SU-DHL-6 (cell line): ENCODE results near the gene FAM118A.

Experiments used
- H2AFZ ChIP-seq: fragments of 200-600 bp; sonication (generic); 2 replicates; pipeline ENCODE4 v1.6.1; 2014; ENCODE audit warnings: low read depth, mild to moderate bottlenecking, moderate library complexity, mixed read lengths, antibody characterized with exemption, low read length; ENCODE audit not compliant: severe bottlenecking
- H3F3A ChIP-seq: fragments of 200-600 bp; shearing (Covaris generic); 2 replicates; pipeline ENCODE4 v1.6.0; 2016; ENCODE audit warnings: antibody characterized with exemption, mild to moderate bottlenecking; ENCODE audit not compliant: insufficient read depth
- H3K27ac ChIP-seq: fragments of 200-600 bp; sonication (generic); 2 replicates; pipeline ENCODE4 v1.5.1; 2016; ENCODE audit warnings: low read depth, mild to moderate bottlenecking, low read length, moderate library complexity, mixed read lengths
- H3K27me3 ChIP-seq: fragments of 200-600 bp; sonication (generic), shearing (Covaris generic); 2 replicates; pipeline ENCODE4 v1.6.0; 2014; ENCODE audit warnings: mild to moderate bottlenecking, low read length
- H3K36me3 ChIP-seq: fragments of 200-600 bp; sonication (generic); 2 replicates; pipeline ENCODE4 v1.6.1; 2014; ENCODE audit warnings: mild to moderate bottlenecking, low read length, mixed read lengths
- H3K4me2 ChIP-seq: fragments of 300-600, 200-600 bp; shearing (Covaris generic), sonication (generic); 2 replicates; pipeline ENCODE4 v1.6.0; 2014; ENCODE audit warnings: low read length, low read depth, mild to moderate bottlenecking; ENCODE audit not compliant: poor library complexity, severe bottlenecking
- H3K4me3 ChIP-seq: fragments of 200-600 bp; sonication (generic); 2 replicates; pipeline ENCODE4 v1.5.1; 2014; ENCODE audit warnings: antibody characterized with exemption, low read length, mild to moderate bottlenecking, mixed read lengths; ENCODE audit not compliant: insufficient read depth, poor library complexity, severe bottlenecking
- H3K79me2 ChIP-seq: fragments of 200-600 bp; sonication (generic); 2 replicates; pipeline ENCODE4 v1.6.1; 2014; ENCODE audit warnings: mild to moderate bottlenecking, low read length, moderate library complexity; ENCODE audit not compliant: insufficient read depth
- H3K9ac ChIP-seq: fragments of 200-600 bp; sonication (generic); 2 replicates; pipeline ENCODE4 v1.7.0; 2014; ENCODE audit warnings: mild to moderate bottlenecking, low read length
- H3K9me2 ChIP-seq: fragments of 200-600 bp; sonication (generic); replicated peaks from 2 replicates; pipeline ENCODE4 v1.6.1; 2014; ENCODE audit warnings: low read length; ENCODE audit not compliant: insufficient read depth
- H3K9me3 ChIP-seq: fragments of 200-600 bp; sonication (generic); 2 replicates; pipeline ENCODE4 v1.6.1; 2014; ENCODE audit warnings: low read length, mixed read lengths; ENCODE audit not compliant: insufficient read depth
- H4K20me1 ChIP-seq: fragments of 200-600 bp; sonication (generic); 2 replicates; pipeline ENCODE4 v1.6.1; 2014; ENCODE audit warnings: low read depth, mild to moderate bottlenecking, antibody characterized with exemption, low read length, moderate library complexity, mixed read lengths
- EZH2phosphoT487 ChIP-seq: fragments of 200-600 bp; sonication (generic), shearing (Covaris generic); conservative IDR thresholded peaks from 2 replicates; pipeline ENCODE4 v1.6.1; 2018; ENCODE audit warnings: mild to moderate bottlenecking, antibody characterized with exemption, low read length, moderate library complexity, mixed read lengths
- TF ChIP-seq, protein P1 (sequence below): fragments of 200-600 bp; sonication (generic); IDR thresholded peaks from one replicate; pipeline ENCODE4 v1.5.1; 2017; ENCODE audit warnings: antibody characterized with exemption, mild to moderate bottlenecking, low read length, moderate library complexity; ENCODE audit not compliant: insufficient read depth, poor library complexity, severe bottlenecking

FAM118A gene

DNA sequence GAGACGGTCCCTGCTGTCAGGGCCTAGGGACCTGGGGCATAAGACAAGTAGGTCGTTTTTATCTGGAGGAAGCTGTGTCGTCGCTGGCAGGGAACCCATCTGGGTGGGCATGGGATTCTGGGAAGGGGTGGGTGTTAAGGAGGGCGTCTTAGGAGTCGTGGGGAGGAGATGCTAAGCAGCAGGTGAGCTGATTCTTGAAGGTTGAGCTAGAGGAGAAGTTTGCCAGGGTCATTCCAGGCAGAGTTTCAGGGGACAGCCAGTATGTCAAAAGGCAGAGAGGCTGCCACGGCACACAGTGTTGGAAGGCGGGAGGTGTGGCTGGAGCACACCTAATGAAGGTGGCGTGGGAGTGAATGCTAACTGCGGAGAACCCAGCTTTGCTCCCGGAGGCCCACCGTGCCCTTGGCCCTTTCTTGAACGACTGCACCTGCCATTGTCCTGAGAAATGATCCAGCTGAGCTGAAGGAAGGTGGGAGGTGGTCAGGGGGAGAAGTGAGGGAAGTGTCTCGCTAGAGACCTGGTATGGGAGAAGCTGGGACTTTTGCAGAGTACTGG is 1.3 kb downstream of the FAM118A start:
- H3K4me2 ChIP-seq, result peak overlapping the region; percentile 85
- H3K36me3 ChIP-seq, result no peaks in the 10 kb centered on the region
- no peak overlapping the region for H2AFZ ChIP-seq
- peak overlapping the region; percentile 76 for H3K9ac ChIP-seq
- no peaks in the 10 kb centered on the region for H3F3A ChIP-seq
- no peaks in the 10 kb centered on the region for H3K9me2 ChIP-seq
- H4K20me1 ChIP-seq, result no peaks in the 10 kb centered on the region
- no peak overlapping the region for H3K27ac ChIP-seq
- peak overlapping the region; percentile 80 for H3K4me3 ChIP-seq
- TF ChIP-seq, protein P1, sequence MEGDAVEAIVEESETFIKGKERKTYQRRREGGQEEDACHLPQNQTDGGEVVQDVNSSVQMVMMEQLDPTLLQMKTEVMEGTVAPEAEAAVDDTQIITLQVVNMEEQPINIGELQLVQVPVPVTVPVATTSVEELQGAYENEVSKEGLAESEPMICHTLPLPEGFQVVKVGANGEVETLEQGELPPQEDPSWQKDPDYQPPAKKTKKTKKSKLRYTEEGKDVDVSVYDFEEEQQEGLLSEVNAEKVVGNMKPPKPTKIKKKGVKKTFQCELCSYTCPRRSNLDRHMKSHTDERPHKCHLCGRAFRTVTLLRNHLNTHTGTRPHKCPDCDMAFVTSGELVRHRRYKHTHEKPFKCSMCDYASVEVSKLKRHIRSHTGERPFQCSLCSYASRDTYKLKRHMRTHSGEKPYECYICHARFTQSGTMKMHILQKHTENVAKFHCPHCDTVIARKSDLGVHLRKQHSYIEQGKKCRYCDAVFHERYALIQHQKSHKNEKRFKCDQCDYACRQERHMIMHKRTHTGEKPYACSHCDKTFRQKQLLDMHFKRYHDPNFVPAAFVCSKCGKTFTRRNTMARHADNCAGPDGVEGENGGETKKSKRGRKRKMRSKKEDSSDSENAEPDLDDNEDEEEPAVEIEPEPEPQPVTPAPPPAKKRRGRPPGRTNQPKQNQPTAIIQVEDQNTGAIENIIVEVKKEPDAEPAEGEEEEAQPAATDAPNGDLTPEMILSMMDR, result no peak
- TF ChIP-seq EZH2phosphoT487, result no peak
- peaks cover 6% of the 10 kb centered on the region; the same call in 1 of the 2 replicates for H3K79me2 ChIP-seq
- H3K9me3 ChIP-seq, result no peaks in the 10 kb centered on the region
- H3K27me3 ChIP-seq, result no peaks in the 10 kb centered on the region

DNA sequence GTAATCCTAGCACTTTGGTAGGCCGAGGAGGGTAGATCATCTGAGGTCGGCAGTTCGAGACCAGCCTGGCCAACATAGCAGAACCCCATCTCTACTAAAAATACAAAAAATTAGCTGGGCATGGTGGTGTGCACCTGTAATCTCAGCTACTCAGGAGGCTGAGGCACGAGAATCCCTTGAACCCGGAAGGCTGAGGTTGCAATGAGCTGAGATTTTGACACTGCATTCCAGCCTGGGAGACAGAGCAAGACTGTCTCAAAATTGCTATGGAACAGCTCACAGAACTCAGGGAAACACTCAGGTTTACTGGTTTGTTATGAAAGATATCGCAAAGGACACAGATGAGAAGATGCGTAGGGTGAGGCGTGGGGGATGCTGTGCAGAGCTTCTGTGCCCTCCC is 2.7 kb downstream of the FAM118A start:
- Histone ChIP-seq H3K27ac (no peak overlapping the region), H3K36me3 (no peaks in the 10 kb centered on the region), H3K27me3 (no peaks in the 10 kb centered on the region), H4K20me1 (no peaks in the 10 kb centered on the region), H3K9ac (no peak overlapping the region), H3K9me3 (no peaks in the 10 kb centered on the region), H3K79me2 (peaks cover 6% of the 10 kb centered on the region; the same call in 1 of the 2 replicates), H3K9me2 (no peaks in the 10 kb centered on the region), H3K4me3 (no peak overlapping the region), H2AFZ (no peak overlapping the region), H3F3A (no peaks in the 10 kb centered on the region), H3K4me2 (no peak overlapping the region)
- TF ChIP-seq, protein P1, result no peak
- no peak for TF ChIP-seq EZH2phosphoT487

DNA sequence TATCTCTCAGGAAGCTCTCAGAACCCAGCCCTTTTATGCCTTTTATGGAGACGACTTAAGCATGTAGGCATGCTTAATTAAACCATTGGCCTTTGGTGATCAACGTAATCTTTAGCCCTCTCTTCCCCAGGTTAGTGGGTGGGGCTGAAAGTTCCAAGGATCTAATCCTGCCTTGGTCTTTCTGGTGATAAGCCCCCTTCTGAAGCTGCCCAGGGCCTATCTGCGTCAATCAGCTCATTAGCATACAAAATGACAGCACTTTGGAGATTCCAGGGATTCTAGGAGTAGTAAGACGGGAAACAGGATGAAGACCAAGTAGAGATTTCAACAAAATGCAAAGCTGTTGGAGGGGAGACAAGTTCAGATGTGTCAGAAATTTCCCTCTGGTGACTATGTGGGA is 3.1 kb downstream of the FAM118A start:
- H3K36me3 ChIP-seq, result no peaks in the 10 kb centered on the region
- no peak overlapping the region for H3K27ac ChIP-seq
- H3K9ac ChIP-seq, result no peak overlapping the region
- H3K4me3 ChIP-seq, result no peak overlapping the region
- no peak overlapping the region for H2AFZ ChIP-seq
- H3K9me2 ChIP-seq, result no peaks in the 10 kb centered on the region
- peaks cover 9% of the 10 kb centered on the region for H3K79me2 ChIP-seq
- H3F3A ChIP-seq, result peaks cover 2% of the 10 kb centered on the region; the same call in 1 of the 2 replicates
- H3K27me3 ChIP-seq, result no peaks in the 10 kb centered on the region
- H3K4me2 ChIP-seq, result no peak overlapping the region
- H4K20me1 ChIP-seq, result no peaks in the 10 kb centered on the region
- TF ChIP-seq, protein P1, result no peak
- no peak for TF ChIP-seq EZH2phosphoT487
- no peaks in the 10 kb centered on the region for H3K9me3 ChIP-seq
